GM18867 (cell line): ENCODE measurements around the gene MRPS15.
"Not testable (repeated sequence)": the region's sequence is repeated elsewhere in the genome, so short reads cannot be mapped to it uniquely, and the experiment has no call there.

Experiments used
- ATAC-seq: cut with Tn5 transposase; IDR thresholded peaks from one replicate; pipeline ENCODE4 v1.9.1; 2021; ENCODE audit warnings: mild to moderate bottlenecking, moderate library complexity; ENCODE audit not compliant: unreplicated experiment

Gene MRPS15

DNA sequence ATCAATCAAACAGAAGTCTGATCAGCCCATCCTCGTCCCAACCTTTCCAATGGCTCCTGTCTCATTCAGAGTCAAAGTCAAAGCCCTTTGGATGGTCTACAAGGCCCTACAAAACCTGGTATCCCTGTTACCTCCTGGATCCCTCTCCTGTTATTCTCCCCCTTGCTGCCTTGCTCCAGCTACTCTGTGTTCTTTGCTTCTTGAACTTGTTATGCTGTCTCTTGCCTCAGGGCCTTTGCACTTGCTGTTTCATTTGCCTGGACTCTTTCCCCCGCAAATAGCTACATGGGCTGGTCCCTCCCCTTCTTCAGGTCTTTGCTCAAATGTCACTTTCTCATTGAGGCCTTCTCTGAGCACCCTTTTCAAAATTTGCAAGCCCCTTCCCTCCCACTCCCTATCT, 19.9 kb upstream of the MRPS15 start:
- no peak for ATAC-seq

DNA sequence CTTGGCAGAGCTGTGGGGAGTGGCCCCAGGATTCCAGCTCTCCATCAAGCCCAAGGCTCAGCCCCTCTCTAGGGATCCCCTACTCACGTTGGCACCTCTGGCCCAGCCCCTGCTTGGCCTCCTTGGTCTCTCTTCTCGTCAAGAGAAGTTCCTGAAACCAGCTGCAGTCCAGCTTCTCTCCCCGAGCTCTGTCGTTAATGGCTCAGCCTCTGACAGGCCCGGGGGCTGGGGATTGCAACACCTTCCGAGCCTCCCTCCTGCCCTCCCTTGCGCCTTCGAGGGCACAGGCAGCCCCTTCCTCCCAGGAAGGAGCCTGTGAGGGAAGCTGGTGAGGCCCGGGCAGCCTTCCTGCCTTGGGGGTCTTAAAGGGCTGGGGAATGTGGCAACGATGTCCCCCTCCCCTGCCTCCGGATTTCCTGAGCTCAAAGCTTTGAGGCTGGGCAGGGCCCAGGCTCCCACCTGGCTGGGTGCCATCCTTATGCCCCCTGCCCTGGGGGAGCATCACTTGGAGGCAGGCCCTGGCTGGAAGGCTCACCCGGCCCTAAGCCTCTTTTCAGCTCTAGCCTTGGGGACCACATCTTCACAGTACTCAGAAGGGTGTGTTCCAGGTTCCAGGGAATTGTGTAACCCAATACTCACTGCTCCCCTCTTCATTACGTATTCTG, 18.7 kb upstream of the MRPS15 start, which contains the start of gene CSF3R:
Gene CSF3R, minus strand, starts transcription at position 190 of the 665 bp plus-strand sequence. CDS start 3,417 bp downstream, outside the sequence.
- no peak for ATAC-seq

DNA sequence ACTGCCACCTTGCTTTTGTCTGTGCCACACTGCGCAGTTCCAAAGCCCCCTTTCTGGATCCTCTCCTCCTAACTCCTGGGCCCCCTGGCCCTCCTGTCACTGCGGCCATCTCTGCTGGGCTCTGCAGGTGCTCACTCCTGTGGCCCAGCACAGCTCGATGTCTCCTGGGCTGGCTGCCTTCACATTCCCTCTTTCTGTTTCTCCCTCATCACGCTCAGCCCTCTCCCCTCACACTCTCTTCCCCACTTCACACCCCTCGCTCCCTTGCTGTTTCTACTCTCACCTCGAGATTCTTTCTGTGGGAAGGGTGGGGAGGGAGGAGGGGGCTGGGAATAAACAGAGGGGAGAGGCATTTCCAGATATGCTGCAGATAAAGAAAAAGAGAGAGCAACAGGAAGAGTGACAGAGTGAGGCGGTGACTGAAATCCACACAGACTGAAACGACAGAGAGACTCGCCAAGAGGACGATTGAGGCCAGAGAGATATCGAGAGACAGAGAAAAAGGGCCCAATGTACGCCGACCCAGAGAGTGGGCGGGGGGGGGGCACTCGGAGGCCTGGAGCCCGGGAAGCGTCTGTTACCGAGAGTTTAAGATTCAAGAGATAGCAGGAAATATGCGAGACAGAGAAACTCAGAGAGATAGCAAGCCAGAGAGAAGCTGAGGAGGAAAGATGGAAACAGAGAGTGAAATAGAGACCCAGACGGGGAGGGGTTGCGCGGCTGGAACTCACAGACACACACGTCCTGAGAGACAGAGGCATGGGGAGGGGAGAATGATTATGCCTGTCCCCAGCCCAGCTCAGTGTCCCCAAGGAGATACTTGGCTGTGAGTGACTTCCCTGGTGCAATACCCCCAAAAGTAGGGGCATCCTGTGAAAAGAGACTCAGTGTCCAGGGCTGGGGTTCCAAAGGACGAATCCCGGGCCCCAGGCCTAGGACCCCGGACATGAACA, 17.9 kb upstream of the MRPS15 start:
- no peak for ATAC-seq

DNA sequence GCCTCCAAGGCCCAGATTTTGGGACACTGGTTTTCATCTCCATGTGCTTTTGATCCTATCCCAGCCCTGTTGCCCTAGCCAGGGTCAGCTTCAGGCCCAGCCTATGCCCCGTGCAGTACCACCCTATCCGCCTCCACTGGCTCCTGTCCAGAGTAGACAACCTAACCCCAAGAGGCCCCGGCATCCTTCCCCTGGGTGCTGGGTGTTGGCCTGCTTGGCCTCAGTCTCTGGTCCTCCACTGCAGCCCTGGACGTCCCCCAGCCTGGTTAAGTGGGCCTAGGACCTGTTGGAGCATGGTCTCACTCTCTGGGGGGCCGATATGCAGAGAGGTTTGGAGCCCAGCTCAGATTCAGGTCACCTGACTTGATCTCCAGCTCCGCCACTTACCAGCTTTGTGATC, 16.9 kb upstream of the MRPS15 start:
- ATAC-seq = no peak

DNA sequence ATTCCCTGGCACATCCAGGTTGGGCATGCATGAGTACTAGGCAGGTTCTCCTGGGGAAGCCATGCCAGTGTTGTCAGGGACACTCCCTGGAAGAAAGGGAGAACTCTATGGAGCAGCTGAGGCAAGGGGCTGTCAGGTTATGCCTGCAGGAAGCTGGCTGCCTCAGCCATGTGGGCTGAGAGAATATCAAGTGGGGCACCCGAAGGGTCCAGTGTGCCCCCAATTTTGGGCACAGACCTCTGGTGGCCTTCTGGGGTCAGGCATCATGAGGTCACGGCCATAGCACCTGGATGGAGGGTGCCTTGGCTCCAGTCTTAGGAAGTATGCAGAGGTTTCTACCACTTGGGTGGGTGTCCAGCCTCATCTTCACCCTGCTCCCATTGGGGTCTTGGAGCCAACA, 16.0 kb upstream of the MRPS15 start:
- no peak for ATAC-seq

DNA sequence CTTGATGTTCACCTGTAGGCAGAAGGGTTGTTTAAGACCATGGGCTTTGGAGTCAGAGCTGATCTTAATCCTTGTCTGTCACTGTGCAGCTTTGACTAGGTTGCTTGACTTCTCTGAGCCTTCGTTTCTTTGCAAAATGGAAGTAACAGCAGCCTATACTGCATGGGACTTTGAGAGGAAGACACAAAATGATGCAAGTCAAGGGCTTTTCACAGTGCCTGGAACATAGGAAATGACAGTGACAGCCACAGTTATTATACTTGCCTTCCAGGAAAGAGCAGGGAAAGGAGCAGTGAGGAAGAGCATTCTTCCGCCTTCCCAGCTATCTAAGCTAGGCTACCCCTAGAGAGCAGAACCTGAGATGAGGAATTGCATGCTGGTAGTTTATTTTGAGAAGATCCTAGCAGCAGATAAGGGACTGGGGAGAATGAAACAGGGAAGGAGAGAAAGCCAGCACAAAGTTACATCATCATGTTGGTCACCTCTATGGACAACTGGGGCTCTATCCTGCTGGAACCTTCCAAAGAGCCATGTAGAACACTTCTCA, 15.4 kb upstream of the MRPS15 start:
- no peak for ATAC-seq

DNA sequence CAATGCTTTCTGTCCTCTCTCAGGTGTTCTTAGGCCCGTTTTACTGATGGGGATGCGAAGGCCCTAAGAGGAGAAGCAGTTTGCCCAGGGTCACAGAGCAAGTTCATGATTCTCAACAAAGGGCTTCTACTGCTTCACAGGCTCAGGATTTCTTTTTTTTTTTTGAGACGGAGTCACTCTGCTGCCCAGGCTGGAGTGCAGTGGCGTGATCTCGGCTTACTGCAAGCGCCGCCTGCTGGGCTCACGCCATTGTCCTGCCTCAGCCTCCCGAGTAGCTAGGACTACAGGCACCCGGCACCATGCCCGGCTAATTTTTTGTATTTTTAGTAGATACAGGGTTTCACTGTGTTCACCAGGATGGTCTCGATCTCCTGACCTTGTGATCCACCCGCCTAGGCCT, 13.4 kb upstream of the MRPS15 start:
- ATAC-seq = not testable (repeated sequence)

DNA sequence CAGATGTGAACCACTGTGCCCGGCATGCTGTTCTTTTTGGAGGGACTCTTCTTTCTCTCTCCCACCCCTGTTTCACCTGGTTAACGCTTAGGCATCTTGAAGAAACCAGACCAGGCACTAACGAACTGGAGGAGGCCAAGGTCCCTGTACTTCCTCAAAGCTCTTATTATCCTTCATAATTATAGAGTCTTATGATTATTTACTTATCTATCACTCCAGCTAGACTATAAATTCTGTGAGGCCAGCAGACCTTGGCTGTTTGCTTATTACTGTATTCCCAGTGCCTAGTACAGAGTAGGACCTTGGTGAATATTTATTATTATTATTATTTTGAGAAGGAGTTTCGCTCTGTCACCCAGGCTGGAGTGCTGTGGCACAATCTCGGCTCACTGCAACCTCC, 12.8 kb upstream of the MRPS15 start:
- ATAC-seq = no peak

DNA sequence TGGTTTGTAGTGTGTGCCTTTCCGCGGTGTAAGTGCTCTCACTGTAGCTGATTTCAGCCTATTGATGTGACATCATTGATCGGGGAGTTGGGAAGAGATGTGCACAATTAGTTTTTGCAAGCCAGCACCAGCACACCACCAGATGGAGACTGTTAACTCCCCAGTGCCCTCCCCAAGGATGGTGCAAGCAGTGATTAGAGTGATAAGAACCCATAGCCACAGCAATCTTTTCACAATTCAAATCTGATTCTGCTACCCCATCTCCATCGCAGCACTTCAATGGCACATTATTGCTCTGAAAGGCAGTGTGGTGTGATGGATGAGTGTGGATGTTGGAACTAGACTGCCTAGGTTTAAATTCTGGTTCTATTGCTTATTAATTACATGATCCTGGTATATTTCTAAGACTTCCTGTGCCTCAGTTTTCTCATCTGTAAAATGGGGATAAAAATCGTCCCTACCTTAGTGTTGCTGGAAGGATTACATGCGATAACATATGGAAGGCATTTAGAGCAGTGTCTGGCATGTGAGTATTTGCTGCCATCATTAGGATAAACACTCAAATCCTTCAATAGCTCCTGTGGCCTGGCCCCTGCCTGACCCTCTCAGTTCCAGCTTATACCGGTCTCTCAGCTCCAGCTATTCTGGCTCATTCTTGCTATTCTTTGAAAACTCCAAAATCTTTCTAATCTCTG, 11.9 kb upstream of the MRPS15 start:
- ATAC-seq = no peak

DNA sequence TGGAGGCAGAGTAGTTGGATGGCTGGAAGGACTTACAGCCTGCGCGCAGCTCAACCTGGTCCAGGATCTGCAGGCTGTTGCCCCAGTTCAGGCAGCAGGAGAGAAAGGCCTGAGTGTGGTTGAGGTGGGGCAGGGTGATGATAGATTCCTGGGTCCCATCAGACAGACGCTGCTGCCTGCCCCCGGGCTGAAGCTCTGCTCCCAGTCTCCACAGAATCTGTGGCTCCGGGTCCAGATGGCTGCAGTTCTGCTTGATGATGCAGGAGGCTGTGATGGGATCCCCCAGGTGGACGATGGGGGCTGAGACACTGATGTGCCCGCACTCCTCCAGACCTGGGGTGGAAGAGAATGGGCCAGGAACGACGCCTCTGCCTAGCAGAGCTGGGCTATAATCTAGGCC, 11.2 kb upstream of the MRPS15 start:
- ATAC-seq = no peak

DNA sequence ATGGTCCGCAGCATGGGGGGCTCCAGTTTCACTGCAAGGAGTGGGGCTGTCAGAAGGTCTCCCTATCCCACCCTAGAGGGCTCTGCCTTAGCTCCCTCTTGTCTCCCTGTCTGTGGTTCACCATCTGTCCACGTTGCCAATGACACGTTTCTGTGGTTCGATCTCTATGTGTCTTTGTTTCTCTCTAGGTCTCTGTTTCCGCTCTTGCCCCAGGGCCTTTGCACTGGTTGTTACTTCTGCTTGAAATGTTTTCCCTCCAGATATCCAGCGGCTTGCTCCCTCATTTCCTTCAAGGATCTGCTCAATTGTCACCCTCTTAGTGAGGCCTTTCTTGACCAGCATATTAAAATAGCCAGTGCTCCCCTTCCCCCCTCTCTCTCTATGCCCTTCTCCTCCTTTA, 8.5 kb upstream of the MRPS15 start:
- ATAC-seq = no peak

DNA sequence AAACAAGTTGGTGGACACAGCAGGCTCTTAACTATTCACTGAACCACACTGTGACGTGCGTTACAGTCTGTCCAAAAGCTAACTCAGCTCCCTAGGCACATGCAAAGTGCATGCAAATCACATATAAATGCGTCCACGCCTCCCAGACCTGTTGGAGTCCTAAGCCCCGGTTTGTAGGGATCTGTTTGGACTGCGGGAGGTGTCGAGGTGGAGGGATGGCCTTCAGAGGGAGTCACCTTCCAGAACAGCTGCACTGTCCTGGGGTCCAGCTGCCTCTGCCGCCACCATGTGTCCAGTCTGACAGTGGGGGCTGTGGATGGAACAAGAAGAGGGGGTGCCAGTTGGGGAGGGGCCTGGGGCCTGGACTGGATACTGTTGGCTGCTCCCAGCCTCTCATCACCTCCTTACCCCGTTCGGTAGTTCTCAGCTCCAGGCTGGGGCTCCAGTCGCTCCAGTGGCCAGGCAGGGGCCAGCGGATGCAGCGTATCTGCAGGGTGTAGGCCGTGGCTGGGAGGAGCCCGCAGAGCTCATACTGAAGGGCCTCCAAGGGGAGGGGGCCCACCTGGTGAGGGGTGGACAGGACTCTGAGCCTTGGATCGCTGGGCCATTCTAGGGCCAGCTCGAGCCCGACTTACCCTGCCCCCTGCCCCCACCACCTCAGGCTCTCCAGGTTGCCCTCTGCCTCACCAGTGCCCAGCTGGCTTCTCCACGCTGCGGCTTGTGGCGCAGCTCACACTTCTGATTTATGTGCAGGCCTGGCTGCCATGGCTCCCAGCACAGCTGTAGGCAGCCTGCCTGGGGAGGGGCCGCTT, 7.9 kb upstream of the MRPS15 start:
- no peak for ATAC-seq

DNA sequence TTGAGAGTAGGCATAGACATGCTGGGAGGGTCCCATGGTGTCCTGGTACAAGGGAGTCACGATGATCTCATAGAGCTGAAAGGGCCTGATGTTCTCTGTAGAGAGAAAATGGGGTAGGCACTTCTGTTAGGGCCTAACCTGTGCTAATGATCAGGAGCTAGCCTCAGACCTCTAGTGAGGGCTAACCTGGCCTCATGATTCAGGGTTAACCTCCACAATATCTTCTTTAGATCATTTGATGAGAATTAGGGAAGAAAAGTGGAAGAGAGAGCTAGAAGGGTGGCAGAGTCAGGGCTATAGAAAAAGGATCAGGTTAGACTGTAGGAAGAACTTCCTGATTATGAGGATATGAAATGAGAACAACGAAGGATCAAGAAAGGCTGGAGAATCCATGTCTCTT, 5.0 kb upstream of the MRPS15 start:
- ATAC-seq = no peak

DNA sequence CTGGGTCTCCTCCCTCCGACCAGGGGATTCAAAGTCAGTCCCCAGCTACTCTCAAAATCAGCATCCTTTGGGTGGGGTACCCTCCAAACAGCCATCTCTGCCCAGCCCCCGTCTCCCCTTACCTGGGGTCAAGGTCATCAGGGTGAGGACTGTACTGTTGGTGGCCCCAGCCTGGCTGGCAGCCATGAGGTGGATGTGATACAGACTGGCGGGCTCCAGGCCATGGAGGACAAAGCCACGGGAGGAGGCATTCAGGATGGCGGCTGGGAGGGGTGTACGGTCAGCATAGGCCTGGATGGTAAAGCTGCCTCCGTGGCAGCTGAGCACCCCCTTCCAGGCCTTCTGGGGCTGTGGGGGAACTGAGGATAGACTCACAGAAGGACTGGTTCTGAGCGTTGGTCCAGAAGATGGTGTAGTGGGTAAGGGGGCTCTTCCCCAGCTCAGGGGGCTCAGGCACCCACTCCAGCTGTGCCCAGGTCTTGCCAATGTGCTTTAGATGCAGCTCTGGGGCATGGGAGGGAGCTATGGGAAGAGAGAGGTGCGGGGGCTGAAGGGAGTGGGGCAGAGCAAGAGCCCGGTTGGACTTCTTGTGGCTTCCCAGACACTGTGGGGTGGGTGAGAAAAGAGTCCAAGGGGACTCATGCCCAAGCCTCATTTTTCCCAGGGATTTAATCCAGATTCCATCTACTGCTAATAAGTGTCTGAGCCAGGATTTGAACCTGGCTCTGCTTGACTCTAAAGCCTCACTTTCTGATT, 3.7 kb upstream of the MRPS15 start:
- ATAC-seq = no peak

DNA sequence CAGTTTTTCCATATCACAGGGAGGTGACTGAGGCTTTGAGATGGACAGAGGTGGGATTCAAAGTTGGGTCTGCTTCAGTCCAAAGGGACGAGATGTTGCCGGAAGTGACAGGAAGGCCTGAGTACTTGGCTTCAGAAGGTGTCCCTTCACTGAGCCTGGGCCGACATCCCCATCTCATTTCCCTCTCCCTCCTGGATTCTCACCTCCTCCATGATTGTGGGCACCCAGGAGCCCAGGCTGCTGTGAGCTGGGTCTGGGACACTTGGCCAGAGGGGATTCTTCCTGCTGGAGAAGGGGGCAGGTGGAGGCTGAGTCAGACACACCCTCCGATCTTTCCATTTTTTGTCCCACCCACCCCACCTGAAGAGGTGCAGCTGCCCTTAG, 2.8 kb upstream of the MRPS15 start:
- ATAC-seq = no peak

DNA sequence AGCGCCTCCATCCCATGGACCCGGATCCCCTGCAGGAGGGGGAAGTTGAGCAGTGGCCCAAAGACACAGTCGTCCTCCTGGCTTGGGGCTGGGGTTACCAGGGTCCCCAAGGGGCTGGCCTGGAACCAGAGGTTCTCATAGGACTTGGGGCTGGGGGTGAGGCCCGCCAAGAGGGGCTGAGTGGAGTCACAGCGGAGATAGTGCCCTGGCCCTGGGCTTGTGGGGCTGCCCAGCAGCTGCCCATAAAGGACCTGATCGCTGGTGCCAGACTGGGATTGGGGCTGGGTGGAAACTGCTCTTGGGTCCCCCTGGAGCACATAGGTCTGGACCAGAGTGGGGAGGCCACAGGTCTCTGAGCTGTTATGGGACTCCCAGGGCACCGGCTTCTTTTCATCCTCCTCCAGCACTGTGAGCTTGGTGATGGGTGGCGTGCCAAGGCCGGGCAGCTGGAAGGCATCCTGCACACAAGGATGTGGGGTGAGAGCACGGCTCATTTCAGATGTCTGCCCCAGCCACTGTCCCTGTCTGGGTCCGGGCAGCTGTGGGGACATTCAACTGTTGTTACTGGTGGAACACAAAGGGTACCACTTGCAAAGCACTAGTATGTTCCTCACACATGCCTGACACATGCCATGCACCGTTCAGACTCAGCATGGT, 2.3 kb upstream of the MRPS15 start:
- no peak for ATAC-seq

DNA sequence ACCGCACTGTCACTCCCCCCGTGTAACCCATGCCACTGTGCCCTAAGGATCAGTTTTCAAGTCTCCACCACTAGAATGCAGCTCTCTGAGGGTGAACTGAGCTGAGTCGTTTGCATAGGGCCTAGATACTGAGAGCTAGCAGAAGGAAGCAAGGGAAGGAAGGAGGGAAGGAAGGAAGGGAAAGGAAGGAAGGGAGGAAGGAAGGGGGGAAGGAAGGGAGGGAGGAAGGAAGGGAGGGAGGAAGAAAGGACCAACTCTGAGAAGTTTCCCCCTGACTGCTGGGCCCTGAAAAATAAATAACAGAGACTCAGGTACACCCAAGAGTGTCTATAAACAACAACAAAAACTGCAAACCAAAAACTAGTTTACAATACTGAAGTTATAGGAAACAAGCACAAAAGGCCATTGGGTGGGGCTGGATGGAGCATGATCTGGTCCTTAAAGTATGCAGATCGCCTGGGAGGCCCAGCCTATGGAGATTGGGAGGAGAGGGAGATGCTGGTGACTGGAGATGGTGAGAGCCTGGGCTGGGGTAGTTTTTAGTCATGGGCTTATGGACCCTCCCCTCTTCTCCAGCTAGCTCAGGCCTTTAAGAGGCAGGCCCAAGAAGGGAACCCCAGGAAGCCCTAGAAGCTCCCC, 1.7 kb upstream of the MRPS15 start:
- ATAC-seq = no peak

DNA sequence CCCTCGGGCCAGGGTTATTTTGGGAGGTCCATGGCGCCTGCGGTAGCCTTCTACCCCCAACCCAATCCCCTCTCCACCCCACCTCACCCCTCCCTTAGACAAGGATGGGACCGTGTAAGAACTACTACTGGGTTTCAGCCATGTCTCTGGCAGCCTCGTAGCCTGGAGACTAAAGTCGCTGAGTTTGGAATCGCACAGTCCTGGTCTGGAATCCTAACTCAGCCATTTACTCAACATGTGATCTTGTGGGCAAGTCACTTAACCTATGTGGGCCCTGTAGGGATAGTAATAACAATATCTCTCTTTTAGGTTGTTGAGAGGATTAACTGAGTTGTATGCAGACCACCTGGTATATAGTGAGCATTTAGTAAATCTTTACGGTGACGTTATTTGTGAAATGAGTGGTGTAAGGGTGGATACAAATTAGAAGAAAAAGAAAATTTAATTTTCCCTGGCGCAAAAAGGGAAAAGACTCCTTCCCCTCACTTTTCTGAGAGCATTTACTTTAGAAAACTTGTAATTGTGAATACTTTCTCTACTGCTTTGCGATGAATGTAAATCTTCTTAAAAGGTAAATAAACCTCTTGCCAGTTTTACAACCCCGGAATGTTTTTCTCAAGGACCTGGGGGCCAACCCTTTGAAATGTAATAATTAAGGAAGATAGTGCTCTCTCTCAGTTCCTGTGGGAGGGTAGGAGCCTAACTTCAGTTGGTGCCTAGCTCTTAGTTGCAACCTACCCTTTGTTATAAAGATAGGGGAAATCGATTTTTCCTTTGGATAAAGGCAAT, 615 bp upstream of the MRPS15 start:
- ATAC-seq = peak; percentile 36
